ENCODE data around the gene TMIGD2.
"Not testable (repeated sequence)": the region's sequence is repeated elsewhere in the genome, so short reads cannot be mapped to it uniquely, and the experiment has no call there.

Gene TMIGD2

DNA sequence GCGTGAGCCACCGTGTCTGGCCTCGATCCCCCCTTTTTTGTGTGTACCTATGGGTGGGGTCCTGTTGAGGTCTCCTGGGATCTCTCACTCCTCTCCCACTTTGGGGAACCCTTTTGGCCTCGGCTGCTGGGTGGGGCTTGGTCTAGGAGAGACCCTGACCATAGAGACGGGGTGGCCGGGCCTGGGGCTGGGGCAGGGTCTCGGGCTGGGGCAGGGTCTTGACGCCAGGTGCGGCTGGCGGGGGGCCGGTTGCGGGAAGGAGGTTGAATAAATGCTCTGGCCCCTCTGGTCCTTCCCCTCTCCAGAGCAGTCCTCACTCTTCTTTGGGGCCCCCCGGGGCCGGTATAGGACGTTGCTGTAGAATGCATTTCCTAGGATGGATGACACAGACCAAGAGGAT lies 9.7 kb downstream of the TMIGD2 start:
- H3K4me1 ChIP-seq (ENCODE audit: insufficient read depth, low read length, severe bottlenecking): peaks cover 7% of the 10 kb centered on the region
- no peaks in the 10 kb centered on the region for H3F3A ChIP-seq (ENCODE audit: insufficient read depth, low read length)
- H3K36me3 ChIP-seq (ENCODE audit: insufficient read depth, low read length): no peaks in the 10 kb centered on the region
- H3K79me2 ChIP-seq (ENCODE audit: insufficient read depth, low read length): no peaks in the 10 kb centered on the region
- no peak overlapping the region for H3K27ac ChIP-seq (ENCODE audit: low read depth, low read length, poor library complexity, severe bottlenecking)
- H3K9ac ChIP-seq (ENCODE audit: low read length): no peak overlapping the region
- H3K4me3 ChIP-seq (ENCODE audit: low read depth, low read length, poor library complexity, severe bottlenecking): no peak overlapping the region
- no peaks in the 10 kb centered on the region for H4K20me1 ChIP-seq (ENCODE audit: insufficient read depth, low read length)
- TF ChIP-seq EZH2 (IDR thresholded peaks at IDR 0.05; ENCODE audit: borderline replicate concordance, low read length): no peak
- TF ChIP-seq, protein P1, sequence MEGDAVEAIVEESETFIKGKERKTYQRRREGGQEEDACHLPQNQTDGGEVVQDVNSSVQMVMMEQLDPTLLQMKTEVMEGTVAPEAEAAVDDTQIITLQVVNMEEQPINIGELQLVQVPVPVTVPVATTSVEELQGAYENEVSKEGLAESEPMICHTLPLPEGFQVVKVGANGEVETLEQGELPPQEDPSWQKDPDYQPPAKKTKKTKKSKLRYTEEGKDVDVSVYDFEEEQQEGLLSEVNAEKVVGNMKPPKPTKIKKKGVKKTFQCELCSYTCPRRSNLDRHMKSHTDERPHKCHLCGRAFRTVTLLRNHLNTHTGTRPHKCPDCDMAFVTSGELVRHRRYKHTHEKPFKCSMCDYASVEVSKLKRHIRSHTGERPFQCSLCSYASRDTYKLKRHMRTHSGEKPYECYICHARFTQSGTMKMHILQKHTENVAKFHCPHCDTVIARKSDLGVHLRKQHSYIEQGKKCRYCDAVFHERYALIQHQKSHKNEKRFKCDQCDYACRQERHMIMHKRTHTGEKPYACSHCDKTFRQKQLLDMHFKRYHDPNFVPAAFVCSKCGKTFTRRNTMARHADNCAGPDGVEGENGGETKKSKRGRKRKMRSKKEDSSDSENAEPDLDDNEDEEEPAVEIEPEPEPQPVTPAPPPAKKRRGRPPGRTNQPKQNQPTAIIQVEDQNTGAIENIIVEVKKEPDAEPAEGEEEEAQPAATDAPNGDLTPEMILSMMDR (IDR thresholded peaks at IDR 0.05; ENCODE audit: low read length): no peak
- peaks cover 4% of the 10 kb centered on the region; the same call in 1 of the 2 replicates for H3K27me3 ChIP-seq (ENCODE audit: insufficient read depth, low read length)
- H3K4me2 ChIP-seq (ENCODE audit: low read length): no peak overlapping the region
- H3K9me2 ChIP-seq (ENCODE audit: low read depth, low read length): no peaks in the 10 kb centered on the region
- no peak overlapping the region for H2AFZ ChIP-seq (ENCODE audit: low read length)
- no peaks in the 10 kb centered on the region for H3K9me3 ChIP-seq (ENCODE audit: low read length)

DNA sequence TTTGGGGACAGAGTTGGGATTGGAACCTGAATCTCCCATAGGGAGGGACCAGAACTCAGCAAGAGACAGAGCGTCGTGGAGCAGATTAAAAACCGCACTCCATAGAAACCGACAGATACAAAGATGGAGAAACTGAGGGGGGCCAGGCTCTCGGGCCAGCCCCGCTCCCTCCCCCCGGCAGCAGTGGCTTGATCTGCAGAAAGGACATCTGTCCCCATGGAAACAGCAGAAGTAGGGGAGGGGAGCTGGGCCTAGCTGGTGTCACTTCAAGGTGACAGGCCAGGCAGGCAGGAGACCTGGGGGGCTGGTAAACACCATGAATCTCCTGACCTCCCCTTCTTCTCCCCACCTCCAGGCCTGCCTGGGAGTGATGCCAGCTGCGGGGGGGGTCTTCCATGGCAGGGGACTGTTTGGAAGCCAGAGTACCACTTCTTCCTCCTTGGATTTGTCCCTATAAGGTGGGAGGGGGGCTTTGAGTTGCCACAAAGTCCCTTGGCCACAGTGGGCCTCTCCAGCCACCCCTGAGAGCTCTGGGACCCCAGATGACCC lies 10.9 kb downstream of the TMIGD2 start:
- no peaks in the 10 kb centered on the region for H3F3A ChIP-seq (ENCODE audit: insufficient read depth, low read length)
- no peaks in the 10 kb centered on the region for H3K9me2 ChIP-seq (ENCODE audit: low read depth, low read length)
- H3K4me3 ChIP-seq (ENCODE audit: low read depth, low read length, poor library complexity, severe bottlenecking): no peak overlapping the region
- no peaks in the 10 kb centered on the region for H3K9me3 ChIP-seq (ENCODE audit: low read length)
- H3K4me2 ChIP-seq (ENCODE audit: low read length): no peak overlapping the region
- H3K27me3 ChIP-seq (ENCODE audit: insufficient read depth, low read length): peaks cover 4% of the 10 kb centered on the region; the same call in 1 of the 2 replicates
- H3K79me2 ChIP-seq (ENCODE audit: insufficient read depth, low read length): no peaks in the 10 kb centered on the region
- H3K36me3 ChIP-seq (ENCODE audit: insufficient read depth, low read length): no peaks in the 10 kb centered on the region
- H3K4me1 ChIP-seq (ENCODE audit: insufficient read depth, low read length, severe bottlenecking): peaks cover 1% of the 10 kb centered on the region
- no peak overlapping the region for H2AFZ ChIP-seq (ENCODE audit: low read length)
- H3K9ac ChIP-seq (ENCODE audit: low read length): no peak overlapping the region
- H3K27ac ChIP-seq (ENCODE audit: low read depth, low read length, poor library complexity, severe bottlenecking): no peak overlapping the region
- no peaks in the 10 kb centered on the region for H4K20me1 ChIP-seq (ENCODE audit: insufficient read depth, low read length)
- TF ChIP-seq EZH2 (IDR thresholded peaks at IDR 0.05; ENCODE audit: borderline replicate concordance, low read length): no peak
- TF ChIP-seq, protein P1 (IDR thresholded peaks at IDR 0.05; ENCODE audit: low read length): no peak

DNA sequence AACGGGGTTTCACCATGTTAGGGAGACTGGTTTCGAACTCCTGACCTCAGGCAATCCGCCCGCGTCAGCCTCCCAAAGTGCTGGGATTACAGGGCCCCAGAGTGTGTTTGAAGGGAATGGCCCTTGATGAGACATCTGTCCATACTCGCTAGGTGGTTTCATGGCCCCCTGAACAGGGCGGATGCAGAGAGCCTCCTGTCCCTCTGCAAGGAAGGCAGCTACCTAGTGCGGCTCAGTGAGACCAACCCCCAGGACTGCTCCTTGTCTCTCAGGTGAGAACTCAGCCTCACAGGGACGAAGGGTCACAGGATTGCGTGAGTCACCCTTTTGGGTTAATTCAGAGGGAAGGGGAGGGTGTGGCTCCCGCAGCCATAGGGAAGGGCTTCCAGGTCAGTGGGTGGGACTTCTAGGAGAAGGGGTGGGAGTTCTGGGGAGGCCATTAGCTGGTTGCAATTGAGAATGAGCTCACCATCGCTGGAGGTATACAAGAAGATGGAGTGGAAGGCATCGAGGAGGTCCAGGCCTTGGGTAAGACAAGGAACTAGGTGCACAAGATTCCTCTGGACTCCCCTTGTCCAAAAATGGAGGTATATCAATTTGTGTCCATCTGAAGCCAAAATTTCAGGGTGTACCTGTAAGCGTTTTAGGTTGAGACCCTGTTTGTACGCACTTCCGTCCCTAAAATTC lies 14.0 kb downstream of the TMIGD2 start:
- Histone ChIP-seq H3K79me2 (ENCODE audit: insufficient read depth, low read length) (no peaks in the 10 kb centered on the region), H3K4me2 (ENCODE audit: low read length) (no peak overlapping the region), H3K4me1 (ENCODE audit: insufficient read depth, low read length, severe bottlenecking) (no peaks in the 10 kb centered on the region), H3K4me3 (ENCODE audit: low read depth, low read length, poor library complexity, severe bottlenecking) (no peak overlapping the region), H3F3A (ENCODE audit: insufficient read depth, low read length) (no peaks in the 10 kb centered on the region), H4K20me1 (ENCODE audit: insufficient read depth, low read length) (no peaks in the 10 kb centered on the region), H3K36me3 (ENCODE audit: insufficient read depth, low read length) (no peaks in the 10 kb centered on the region), H3K27ac (ENCODE audit: low read depth, low read length, poor library complexity, severe bottlenecking) (no peak overlapping the region), H3K9ac (ENCODE audit: low read length) (no peak overlapping the region), H3K27me3 (ENCODE audit: insufficient read depth, low read length) (no peaks in the 10 kb centered on the region), H3K9me3 (ENCODE audit: low read length) (no peaks in the 10 kb centered on the region), H3K9me2 (ENCODE audit: low read depth, low read length) (no peaks in the 10 kb centered on the region), H2AFZ (ENCODE audit: low read length) (no peak overlapping the region)
- TF ChIP-seq, protein P1 (IDR thresholded peaks at IDR 0.05; ENCODE audit: low read length): no peak
- TF ChIP-seq EZH2 (IDR thresholded peaks at IDR 0.05; ENCODE audit: borderline replicate concordance, low read length): no peak

DNA sequence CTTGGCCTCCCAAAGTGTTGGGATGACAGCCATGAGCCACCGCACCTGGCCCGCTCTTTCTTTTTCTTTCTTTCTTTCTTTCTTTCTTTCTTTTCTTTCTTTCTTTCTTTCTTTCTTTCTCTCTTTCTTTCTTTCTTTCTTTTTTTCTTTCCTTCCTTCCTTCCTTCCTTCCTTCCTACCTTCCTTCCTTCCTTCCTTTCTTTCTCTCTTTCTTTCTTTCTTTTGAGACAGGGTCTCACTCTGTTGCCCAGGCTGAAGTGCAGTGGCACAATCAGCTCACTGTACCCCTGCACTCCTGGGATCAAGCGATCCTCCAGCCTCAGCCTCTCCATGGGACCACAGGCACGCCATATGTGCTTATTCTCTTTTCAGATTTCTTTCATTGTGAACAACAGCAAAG lies 16.0 kb downstream of the TMIGD2 start:
- not testable (repeated sequence) for H3K9ac ChIP-seq (ENCODE audit: low read length); H3F3A ChIP-seq (ENCODE audit: insufficient read depth, low read length); H3K36me3 ChIP-seq (ENCODE audit: insufficient read depth, low read length); H3K79me2 ChIP-seq (ENCODE audit: insufficient read depth, low read length); H3K4me1 ChIP-seq (ENCODE audit: insufficient read depth, low read length, severe bottlenecking); H3K4me2 ChIP-seq (ENCODE audit: low read length); H3K27ac ChIP-seq (ENCODE audit: low read depth, low read length, poor library complexity, severe bottlenecking); H3K9me2 ChIP-seq (ENCODE audit: low read depth, low read length); H3K9me3 ChIP-seq (ENCODE audit: low read length); H2AFZ ChIP-seq (ENCODE audit: low read length); H3K4me3 ChIP-seq (ENCODE audit: low read depth, low read length, poor library complexity, severe bottlenecking); H4K20me1 ChIP-seq (ENCODE audit: insufficient read depth, low read length); H3K27me3 ChIP-seq (ENCODE audit: insufficient read depth, low read length)

All from OCI-LY1 (cell line).